C1 segment of cervical spinal cord (tissue), 14 donors: ENCODE results near the gene METRN.
A peak's percentile ranks its signal among the peaks of the same experiment; 100 is the strongest.

Source experiments
- DNase-seq, 14 donors: peaks; one replicate each; lab custom pipeline; 2025; lab: John Stamatoyannopoulos, UW

METRN gene

DNA sequence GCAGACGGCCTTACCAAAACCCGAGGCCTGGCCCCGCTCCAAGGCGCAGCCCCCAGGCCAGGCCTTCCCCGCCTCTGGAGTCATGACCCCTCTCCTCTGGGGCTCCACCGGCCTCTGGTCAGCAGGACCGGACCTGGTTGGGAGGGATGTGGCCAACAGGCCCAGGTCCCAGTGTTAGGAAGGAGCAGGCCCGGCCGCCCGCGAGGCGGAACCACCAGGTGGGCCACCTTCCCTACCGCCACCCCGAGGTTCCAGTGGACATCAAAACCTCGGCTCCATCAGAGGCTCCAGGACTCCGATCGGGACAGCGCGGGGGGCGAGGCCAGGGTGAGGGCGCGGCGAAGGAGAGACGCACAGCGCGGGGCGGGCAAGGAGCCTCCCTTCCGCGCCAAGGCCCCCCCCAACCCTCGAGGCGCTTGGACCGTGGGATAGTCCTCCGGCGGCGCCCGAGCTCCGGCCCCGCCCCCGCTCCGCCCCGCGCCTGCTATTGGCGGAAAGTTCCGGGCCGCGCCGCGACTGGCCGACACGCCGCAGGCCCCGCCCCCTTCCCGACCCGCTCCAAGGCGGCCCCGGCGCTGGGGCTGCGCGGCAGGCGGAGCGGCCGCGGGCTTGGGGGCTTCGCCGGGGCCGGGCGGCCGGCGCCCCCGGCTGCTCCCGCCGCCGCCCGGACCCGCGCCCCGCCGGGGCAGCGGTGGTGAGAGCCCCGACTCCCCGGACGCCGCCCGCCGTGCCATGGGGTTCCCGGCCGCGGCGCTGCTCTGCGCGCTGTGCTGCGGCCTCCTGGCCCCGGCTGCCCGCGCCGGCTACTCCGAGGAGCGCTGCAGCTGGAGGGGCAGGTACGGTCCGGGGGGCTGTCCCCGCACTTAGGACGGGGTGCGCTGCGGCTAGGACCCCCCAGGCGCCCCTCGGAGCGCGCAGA, at the start of gene METRN:
Gene METRN (plus strand): TSS at position 561 of the 919 bp plus-strand sequence. CDS start 172 bp downstream, at position 733.
- peak in 13 of 14 donors; percentile 51 to 93 (median 78) for DNase-seq

DNA sequence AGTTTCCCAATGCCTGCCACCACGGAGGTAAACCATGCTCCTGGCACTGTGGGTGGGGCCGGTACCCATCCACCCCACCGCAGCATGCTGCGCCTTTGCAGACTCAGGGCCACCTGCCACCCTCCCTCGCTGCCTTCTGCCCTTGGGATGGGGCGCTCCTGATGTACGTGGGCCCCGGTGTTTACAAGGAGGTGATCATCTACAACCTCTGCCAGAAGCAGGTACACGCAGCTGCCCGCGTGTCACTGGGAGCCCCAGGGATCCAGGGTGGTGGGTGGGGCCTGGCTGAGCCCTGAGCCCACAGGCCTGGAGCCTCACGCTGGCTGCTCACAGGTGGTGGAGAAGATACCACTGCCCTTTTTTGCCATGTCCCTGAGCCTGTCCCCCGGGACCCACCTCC, 48.3 kb upstream of the METRN start:
- no peak for DNase-seq

DNA sequence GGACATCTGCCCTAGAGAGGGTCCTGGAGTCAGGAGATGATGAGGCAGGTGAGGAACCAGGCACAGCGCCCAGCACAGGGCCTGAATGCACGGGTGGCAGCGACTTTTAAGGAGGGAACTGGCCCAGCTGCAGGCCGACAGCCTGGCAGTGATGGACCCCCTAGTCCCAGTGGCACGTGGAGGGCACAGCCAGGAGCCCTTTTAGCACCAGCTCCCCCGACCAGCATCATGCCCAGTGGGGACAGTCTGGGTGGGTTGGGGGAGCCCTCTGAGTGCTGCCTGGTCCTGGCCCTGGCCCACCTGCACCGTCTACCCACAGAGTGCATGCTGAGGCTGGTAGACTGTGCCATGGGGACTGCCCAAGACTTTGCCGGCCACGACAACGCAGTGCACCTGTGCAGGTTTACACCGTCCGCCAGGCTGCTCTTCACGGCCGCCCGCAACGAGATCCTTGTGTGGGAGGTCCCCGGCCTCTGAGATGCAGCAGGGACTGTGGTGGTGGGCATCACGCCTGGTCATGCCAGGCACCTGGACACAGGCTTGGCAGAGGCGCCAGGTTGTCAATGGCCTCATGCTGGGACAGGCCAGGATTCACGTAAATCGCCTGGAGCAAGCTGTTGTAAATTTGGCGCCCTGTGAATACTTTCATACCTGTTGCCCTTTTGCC, 47.7 kb upstream of the METRN start:
- peak in 1 of 14 donors; percentile 61 for DNase-seq

DNA sequence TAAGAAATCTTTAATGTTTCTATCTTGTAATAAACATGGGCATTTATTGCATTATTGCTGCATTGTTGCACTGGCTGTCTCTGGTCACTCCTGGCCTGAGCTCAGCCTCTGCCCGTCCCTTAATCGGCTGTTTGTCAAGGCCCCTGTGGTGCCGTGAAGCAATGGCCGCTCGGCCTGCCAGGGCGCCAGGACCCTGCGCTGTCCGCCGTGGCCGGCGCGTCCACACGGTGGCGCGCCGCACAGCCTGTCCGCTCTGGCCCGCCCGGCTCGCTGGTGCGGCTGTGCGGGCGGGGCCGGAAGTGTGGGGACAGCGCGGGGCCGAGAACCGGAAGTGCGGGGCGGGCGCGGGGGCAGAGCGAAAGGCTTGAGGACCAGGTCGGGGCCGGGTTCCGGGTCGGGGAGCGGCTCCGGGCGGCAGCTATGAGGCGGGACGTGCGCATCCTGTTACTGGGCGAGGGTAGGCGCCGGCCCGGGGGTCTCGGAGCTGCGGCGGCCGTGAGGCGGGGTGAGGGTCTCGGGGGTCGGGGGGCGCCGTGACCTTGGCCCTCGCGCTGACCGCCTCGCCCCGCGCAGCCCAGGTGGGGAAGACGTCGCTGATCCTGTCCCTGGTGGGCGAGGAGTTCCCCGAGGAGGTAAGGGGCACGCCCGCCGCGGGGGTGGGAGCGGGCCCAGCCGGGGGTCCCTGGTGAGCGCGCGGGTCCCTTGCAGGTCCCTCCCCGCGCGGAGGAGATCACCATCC, 47.0 kb upstream of the METRN start, which contains the start of gene RHOT2:
Gene RHOT2 (plus strand): TSS at position 353 of the 739 bp plus-strand sequence. CDS start 68 bp downstream, at position 421.
- DNase-seq, result peak in 13 of 14 donors; percentile 61 to 94 (median 83)

DNA sequence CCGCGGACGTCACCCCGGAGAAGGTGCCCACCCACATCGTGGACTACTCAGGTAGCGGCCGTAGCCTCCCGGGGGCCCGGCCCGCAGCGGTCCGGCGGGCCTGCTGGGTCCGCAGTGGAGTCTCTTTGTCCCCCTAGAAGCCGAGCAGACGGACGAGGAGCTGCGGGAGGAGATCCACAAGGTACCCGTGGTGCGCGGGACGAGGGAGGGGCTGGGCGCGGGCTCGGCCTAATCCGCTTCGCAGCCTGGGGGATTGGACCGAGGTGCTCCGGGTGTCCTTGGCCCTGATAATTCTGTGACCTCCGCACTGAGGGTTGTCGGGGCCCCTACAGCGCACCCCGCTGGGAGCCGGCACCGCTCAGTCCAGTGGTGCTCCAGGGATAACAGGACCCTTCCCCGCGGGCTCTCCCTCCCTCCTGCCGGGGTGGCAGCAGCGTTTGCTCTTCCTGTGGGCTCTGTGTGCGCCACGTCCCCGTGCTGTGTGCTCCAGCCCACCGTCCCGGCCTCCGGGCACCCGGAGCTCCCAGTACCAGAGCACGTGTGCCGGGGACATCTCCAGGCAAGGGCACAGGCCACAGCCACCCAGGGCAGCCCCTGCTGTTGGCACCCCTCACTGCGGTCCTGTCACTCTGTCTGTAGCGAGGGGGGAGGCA, 46.3 kb upstream of the METRN start:
- DNase-seq, result no peak

DNA sequence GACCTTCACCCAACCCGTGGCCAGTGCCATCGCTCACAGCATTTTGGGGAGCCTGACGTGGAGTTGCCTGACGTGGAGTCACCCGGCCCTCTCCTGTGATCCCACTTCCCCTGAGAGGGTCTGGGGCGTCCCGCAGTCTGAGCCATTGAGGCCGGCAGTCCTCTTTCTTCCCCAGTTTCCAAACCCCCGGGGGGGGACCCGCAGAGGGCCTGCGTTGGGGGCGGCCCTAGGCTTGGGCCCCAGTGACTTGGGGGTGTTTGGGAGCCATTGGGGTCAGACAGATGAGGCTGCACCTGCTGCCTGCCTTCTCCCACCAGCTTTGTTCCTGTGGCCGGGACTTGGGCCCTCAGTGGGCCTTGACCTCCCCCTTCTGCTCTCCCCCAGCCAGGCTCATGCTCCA, 45.3 kb upstream of the METRN start:
- DNase-seq, result no peak

DNA sequence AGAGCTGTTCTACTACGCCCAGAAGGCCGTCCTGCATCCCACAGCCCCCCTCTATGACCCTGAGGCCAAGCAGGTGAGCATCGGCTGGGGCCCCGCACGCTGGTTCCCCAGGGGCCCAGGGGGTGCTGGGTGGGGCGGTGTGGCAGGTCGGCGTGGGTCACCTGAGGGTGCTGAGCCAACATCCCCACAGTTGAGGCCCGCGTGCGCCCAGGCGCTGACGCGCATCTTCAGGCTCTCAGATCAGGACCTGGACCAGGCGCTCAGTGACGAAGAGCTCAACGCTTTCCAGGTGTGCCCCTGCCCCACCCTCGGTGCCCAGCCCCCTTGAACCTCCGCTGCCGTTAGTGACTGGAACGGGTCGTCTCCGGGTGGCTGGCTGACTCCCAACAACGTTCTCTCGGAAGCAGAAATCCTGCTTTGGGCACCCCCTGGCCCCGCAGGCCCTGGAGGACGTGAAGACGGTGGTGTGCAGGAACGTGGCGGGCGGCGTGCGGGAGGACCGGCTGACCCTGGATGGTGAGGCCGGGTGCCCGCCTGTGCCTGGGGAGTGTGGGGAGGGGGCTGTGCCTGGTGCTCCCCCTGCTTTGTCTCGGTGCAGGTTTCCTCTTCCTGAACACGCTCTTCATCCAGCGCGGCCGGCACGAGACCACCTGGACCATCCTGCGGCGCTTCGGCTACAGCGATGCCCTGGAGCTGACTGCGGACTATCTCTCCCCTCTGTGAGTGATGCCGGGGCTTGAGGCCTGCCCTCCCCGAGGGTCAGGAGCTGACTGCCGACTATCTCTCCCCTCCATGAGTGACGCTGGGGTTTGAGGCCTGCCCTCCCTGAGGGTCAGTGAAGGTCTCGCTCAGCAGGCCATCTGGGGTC, 44.2 kb upstream of the METRN start:
- DNase-seq, result no peak

DNA sequence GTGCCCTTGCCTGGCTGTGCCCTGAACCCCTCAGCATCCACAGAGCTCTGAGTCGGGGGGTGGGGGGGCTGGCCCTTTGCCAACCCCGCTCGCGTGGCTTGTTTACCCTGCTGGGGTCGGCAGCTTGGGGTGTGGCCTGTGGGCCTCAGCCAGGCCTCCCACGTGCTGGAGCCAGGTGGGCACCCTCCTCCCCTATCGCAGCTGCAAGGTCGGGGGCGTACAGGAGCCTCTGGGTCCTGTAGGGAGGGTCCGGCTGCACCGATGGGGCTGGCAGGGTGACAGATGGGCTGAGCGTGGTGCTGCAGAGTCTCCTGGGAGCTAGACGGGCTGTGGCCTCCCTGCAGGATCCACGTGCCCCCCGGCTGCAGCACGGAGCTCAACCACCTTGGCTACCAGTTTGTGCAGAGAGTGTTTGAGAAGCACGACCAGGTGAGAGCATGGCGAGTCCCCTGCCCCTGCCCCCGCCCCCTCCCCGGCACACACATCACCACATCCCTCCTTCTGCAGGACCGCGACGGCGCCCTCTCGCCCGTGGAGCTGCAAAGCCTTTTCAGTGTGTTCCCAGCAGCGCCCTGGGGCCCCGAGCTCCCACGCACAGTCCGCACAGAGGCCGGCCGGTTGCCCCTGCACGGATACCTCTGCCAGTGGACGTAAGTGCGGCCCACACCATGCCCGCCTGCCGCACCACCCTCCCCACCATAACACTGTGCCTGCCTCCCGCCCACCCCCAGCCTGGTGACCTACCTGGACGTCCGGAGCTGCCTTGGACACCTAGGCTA, 43.4 kb upstream of the METRN start:
- no peak for DNase-seq

DNA sequence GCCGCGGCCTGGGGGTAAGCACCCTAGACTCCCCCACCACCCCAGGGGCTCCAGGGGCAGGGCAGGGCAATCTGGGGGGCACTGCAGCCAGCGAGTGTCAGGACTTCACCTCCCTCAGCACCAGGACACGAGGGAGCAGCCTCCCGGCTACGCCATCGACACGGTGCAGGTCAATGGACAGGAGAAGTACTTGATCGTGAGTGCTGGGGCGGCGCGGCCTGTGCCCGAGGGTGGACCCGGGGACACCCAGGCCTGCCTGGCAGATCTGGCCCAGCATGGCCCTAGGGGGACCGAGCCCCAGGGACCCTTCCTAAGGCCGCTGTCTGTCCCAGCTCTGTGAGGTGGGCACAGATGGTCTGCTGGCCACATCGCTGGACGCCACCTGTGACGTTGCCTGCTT, 42.5 kb upstream of the METRN start:
- DNase-seq, result no peak

DNA sequence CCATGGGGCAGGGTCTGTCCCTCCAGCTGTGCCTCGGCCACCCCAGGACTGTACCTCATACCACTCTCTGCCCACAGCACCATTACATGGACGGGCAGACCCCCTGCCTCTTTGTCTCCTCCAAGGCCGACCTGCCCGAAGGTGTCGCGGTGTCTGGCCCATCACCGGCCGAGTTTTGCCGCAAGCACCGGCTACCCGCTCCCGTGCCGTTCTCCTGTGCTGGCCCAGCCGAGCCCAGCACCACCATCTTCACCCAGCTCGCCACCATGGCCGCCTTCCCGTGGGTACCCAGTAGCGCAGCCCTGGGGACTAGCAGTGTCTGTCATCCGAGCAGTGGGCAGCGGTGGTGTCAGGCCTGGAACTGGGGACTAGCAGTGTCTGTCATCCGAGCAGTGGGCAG, 42.1 kb upstream of the METRN start:
- DNase-seq, result no peak

DNA sequence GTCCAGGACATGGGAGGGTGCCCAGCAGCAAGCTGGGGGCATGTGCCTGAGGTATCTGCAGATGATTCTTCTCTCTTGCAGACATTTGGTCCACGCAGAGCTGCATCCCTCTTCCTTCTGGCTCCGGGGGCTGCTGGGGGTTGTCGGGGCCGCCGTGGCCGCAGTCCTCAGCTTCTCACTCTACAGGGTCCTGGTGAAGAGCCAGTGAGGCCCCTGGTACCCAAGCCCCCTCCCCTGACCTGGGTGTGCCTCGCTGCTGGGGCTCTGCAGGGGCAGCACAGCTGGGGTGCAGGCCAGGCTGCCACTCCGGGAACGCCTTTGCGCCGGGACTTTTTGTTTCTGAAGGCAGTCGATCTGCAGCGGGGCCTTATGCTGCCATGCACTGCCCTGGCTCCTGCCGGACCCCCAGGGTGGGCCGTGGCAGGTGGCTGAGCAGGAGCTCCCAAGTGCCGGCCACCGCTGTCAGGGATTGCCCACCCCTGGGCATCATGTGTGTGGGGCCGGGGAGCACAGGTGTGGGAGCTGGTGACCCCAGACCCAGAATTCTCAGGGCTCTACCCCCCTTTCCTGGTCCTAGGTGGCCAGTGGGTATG, 41.4 kb upstream of the METRN start:
- DNase-seq, result no peak

DNA sequence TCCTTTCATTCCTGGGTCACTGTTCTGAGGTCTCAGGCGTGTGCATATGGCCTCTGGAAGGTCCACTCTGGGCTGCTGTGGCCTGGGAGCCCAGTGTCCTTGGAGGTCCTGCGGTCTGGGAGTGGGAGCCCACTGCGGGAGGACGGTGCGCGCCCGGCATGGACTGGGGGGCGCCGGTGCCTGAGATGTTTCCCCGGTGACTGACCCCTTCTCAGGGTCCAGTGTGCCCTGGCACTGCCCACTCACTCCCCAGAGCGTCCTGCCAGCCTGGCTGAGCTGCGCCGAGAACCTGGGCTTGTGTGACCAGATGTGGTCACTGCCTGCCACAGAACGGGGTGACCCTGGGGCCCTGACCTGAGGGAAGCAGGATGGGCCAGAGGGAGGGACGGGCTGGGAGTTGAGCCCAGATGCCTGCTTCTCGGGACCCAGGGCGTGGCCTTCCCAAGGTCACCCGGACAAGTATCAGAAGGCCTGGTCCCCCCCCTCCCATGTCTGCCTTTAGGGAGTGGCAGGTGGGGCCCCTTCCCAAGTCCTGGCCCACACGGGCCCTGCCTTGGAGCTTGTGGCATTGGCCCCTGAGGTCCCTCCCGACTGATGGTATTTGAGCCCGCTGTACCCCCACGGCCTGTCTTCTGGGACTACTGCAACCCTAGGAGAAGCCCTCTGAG, 40.6 kb upstream of the METRN start:
- DNase-seq, result no peak

DNA sequence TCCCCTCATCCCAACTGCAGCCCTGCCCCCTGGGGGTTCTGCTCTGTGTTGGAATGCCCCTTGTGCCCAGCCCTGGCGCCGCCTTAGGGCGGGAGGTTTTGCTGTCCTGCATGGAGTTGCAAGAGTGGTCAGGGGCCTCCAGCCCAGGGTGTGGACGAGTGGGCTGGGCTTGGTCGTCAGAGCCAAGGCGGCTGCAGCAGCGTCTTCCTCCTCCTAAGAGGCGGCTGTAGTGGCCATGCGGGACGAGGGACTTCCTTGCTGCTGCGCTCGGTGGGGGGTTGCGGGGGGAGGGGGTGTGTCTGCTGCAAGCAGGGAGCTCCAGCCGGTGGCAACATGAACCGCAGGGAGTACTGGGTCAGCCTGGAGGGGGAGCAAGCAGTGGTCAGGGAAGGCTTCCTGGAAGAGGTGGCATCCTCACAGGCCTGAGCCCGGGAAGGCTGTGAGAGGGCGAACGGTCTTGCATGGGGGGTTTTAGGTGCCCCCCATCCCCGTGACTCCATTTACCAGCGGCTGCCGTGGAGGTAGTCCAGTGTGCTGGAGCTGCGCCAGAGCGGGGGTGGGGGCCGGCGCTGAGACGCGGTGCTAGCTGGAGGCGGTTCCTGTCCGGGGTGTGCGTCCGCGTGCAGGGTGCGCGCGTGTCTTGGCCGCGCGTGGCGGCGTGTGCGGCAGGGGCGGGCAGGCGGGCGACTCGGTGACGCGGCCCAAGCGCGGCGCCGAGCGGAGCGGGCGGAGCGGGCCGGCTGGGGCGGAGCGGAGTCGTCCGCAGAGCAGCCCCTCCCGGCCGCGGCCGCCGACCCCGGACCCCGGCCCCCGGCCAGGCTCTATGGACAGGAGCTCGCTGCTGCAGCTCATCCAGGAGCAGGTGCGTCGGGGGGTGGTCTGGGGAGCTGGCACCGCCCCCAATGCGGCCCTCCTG, 39.7 kb upstream of the METRN start, which contains the start of gene RHBDL1:
Gene RHBDL1 (plus strand): TSS at position 704 of the 916 bp plus-strand sequence. CDS start 120 bp downstream, at position 824.
- DNase-seq, result peak in 5 of 14 donors; percentile 11 to 39 (median 32)

DNA sequence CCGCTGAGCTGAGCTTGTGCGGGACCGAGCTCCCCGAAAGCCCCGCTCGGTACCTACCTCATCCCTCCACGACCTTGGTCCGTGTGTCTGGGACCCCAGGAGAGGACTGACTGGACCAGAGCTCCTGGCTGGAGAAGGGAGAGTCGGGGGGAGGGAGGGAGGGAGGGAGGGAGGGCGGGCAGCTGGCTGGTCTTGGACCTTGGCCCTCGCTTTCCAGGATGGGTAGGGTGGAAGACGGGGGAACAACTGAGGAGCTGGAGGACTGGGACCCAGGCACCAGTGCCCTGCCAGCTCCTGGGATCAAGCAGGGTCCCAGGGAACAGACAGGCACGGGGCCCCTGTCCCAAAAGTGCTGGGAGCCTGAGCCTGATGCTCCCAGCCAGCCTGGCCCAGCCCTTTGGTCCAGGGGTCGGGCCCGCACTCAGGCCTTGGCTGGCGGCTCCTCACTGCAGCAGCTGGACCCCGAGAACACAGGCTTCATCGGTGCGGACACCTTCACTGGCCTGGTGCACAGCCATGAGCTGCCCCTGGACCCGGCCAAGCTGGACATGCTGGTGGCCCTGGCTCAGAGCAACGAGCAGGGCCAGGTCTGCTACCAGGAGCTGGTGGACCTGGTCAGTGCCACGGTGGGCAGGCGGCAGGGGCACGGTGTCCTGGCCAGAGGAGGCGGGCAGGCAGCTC, 38.9 kb upstream of the METRN start:
- DNase-seq, result peak in 1 of 14 donors; percentile 33

DNA sequence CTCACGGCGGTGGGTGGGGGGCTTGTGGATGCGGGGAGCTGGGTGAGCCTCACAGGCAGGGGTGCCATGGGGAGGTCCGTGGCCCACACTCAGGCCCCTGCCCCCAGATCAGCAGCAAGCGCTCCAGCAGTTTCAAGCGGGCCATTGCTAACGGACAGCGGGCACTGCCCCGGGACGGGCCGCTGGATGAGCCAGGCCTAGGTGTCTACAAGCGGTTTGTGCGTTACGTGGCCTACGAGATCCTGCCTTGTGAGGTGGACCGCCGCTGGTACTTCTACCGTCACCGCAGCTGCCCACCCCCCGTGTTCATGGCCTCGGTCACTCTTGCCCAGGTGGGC, 38.4 kb upstream of the METRN start:
- no peak for DNase-seq

DNA sequence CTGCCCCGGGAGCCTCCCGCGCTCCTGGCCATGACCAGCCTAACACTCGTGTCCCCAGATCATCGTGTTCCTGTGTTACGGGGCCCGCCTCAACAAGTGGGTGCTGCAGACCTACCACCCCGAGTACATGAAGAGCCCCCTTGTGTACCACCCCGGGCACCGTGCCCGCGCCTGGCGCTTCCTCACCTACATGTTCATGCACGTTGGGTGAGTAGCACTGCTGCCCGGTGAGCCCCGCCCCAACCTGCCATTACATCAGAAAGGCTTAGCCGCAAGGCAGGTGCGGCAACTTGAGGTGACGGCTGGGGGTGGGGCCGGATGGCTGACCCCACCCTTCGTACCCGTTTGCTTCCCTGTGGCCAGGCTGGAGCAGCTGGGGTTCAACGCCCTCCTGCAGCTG, 38.0 kb upstream of the METRN start:
- no peak for DNase-seq
